Type B pancreatic cell (in vitro differentiated cells): ENCODE data around the gene C19orf12. TPM values are rescaled to one million over a fixed set of nuclear protein-coding genes. Genes with fewer than 3 reads are reported as not detected.

Experiments
- DNase-seq: peaks from one replicate; pipeline ENCODE4 v3.0.0; 2021; ENCODE audit warnings: mixed read lengths; ENCODE audit not compliant: unreplicated experiment; ENCODE audit errors: extremely low spot score
- H3K27ac Mint-ChIP-seq: 2 replicates; pipeline ENCODE4 v1.8.0; 2021; ENCODE audit warnings: mild to moderate bottlenecking, mixed read lengths
- H3K27me3 Mint-ChIP-seq: 2 replicates; pipeline ENCODE4 v1.8.0; 2021; ENCODE audit warnings: mixed read lengths
- H3K36me3 Mint-ChIP-seq: 2 replicates; pipeline ENCODE4 v1.8.0; 2021; ENCODE audit warnings: mixed read lengths
- H3K4me1 Mint-ChIP-seq: one replicate; pipeline ENCODE4 v1.8.0; 2021; ENCODE audit warnings: mixed read lengths; ENCODE audit not compliant: unreplicated experiment
- H3K4me3 Mint-ChIP-seq: 2 replicates; pipeline ENCODE4 v1.8.0; 2021; ENCODE audit warnings: mild to moderate bottlenecking, mixed read lengths
- H3K9me3 Mint-ChIP-seq: 2 replicates; pipeline ENCODE4 v1.8.0; 2021; ENCODE audit warnings: mixed read lengths
- CTCF ChIP-seq: fragments of 200-600 bp; sonication (generic); conservative IDR thresholded peaks from 2 replicates; pipeline ENCODE4 v1.5.0; 2021; ENCODE audit warnings: antibody characterized with exemption, mild to moderate bottlenecking
- total RNA-seq: library from RNA; stranded (reverse); gene quantifications from 2 replicates; pipeline ENCODE4 v1.2.1, GENCODE V29; 2021; ENCODE audit warnings: low replicate concordance

The C19orf12 gene
- total RNA-seq, 1 donor from 2014 or later, result 23.9 TPM

- Mint-ChIP-seq H3K4me1 (no peaks in the 10 kb centered on the region), H3K27me3 (no peaks in the 10 kb centered on the region), H3K4me3 (no peak overlapping the region), H3K9me3 (no peaks in the 10 kb centered on the region), H3K36me3 (no peaks in the 10 kb centered on the region), H3K27ac (no peak overlapping the region)
- DNase-seq, result no peak
- no peak for TF ChIP-seq CTCF
Measured at GRCh38 chr19:29680937-29681336, 34.1 kb downstream of the C19orf12 start.

DNA sequence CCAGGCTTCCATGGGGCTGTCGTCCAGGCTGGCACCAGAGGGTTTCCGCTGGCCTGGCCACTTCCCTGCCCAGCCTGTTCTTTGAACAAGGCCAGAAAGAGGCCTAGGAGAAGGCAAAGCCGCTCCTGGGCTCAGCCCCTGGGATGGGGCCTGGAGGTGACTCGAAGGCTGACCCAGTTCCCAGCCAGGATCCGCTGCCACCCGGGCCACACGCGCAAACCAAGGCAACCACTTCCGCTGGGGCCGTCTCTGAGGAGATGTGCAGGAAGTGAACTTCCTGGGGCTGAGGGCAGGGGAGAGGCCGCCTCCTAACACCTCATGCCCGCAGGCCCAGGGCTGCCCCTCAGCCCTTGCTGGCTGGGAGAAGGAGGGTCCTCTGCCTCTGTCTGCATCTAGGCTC, 34.6 kb downstream of the C19orf12 start:
- TF ChIP-seq CTCF, result no peak
- H3K4me1 Mint-ChIP-seq, result no peaks in the 10 kb centered on the region
- no peaks in the 10 kb centered on the region for H3K36me3 Mint-ChIP-seq
- H3K27me3 Mint-ChIP-seq, result no peaks in the 10 kb centered on the region
- DNase-seq, result no peak
- H3K9me3 Mint-ChIP-seq, result no peaks in the 10 kb centered on the region
- no peak overlapping the region for H3K4me3 Mint-ChIP-seq
- no peak overlapping the region for H3K27ac Mint-ChIP-seq

DNA sequence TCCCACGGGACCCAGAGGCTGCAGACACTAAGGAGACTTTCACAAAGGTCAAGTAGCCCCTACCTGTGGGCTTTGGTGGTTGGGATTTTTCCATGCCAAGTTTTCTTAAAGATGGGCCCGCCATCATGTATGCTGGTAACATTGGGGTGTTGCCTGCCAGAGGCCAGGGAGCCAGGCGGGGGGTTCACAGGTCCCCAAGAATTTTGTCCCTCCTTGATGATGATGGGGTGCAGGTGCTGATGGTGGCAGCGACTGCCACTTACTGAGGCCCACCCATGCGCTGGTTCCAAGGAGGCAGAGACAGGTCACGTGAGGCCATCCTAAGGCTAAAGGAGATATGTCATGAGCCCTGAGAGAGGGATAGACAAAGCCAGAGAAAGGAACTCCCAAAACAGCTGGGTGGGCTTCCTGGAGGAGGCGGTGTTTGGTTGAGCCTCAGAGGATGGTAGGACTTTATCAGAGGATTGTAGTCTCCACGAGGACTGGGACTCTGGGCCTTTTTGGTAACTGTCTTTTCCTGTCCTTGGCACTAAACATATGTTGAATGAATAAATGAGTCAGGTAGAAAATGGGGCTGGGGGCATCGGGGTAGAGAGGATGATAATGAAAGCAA, 35.4 kb downstream of the C19orf12 start:
- H3K4me3 Mint-ChIP-seq, result no peak overlapping the region
- H3K27me3 Mint-ChIP-seq, result no peaks in the 10 kb centered on the region
- no peaks in the 10 kb centered on the region for H3K4me1 Mint-ChIP-seq
- no peak for TF ChIP-seq CTCF
- H3K27ac Mint-ChIP-seq, result no peak overlapping the region
- H3K9me3 Mint-ChIP-seq, result no peaks in the 10 kb centered on the region
- no peak for DNase-seq
- no peaks in the 10 kb centered on the region for H3K36me3 Mint-ChIP-seq

GRCh38 chr19:29678484-29679106, 36.5 kb downstream of the C19orf12 start:
- no peak overlapping the region for H3K4me3 Mint-ChIP-seq
- no peaks in the 10 kb centered on the region for H3K9me3 Mint-ChIP-seq
- no peak for TF ChIP-seq CTCF
- no peak overlapping the region for H3K27ac Mint-ChIP-seq
- no peaks in the 10 kb centered on the region for H3K36me3 Mint-ChIP-seq
- H3K4me1 Mint-ChIP-seq, result no peaks in the 10 kb centered on the region
- no peak for DNase-seq
- H3K27me3 Mint-ChIP-seq, result no peaks in the 10 kb centered on the region

- Mint-ChIP-seq H3K27ac (no peak overlapping the region), H3K4me3 (no peak overlapping the region), H3K4me1 (peaks cover 4% of the 10 kb centered on the region), H3K9me3 (no peaks in the 10 kb centered on the region), H3K36me3 (no peaks in the 10 kb centered on the region), H3K27me3 (no peaks in the 10 kb centered on the region)
- DNase-seq, result no peak
- TF ChIP-seq CTCF, result peak; percentile 39
Measured at GRCh38 chr19:29677001-29677817, 37.9 kb downstream of the C19orf12 start.
